Measurements from ENCODE around the gene WNT4.
A peak's percentile ranks its signal among the peaks of the same experiment; 100 is the strongest.

GRCh38 chr1:22090867-22091266 is 52.0 kb downstream of the WNT4 start:
- TF ChIP-seq, protein P1, sequence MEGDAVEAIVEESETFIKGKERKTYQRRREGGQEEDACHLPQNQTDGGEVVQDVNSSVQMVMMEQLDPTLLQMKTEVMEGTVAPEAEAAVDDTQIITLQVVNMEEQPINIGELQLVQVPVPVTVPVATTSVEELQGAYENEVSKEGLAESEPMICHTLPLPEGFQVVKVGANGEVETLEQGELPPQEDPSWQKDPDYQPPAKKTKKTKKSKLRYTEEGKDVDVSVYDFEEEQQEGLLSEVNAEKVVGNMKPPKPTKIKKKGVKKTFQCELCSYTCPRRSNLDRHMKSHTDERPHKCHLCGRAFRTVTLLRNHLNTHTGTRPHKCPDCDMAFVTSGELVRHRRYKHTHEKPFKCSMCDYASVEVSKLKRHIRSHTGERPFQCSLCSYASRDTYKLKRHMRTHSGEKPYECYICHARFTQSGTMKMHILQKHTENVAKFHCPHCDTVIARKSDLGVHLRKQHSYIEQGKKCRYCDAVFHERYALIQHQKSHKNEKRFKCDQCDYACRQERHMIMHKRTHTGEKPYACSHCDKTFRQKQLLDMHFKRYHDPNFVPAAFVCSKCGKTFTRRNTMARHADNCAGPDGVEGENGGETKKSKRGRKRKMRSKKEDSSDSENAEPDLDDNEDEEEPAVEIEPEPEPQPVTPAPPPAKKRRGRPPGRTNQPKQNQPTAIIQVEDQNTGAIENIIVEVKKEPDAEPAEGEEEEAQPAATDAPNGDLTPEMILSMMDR (IDR thresholded peaks at IDR 0.05 in 8 of 11, conservative IDR thresholded peaks at IDR 0.05 in 3 of 11) = no peak
- TF ChIP-seq POLR2AphosphoS5 (IDR thresholded peaks at IDR 0.05) = peak in 1 of 3 donors; percentile 40
